Liver (tissue), 9 donors: Measurements from ENCODE around the gene WWOX. TPM values are rescaled to one million over a fixed set of nuclear protein-coding genes. Genes with fewer than 3 reads are reported as not detected.
"Not testable (repeated sequence)": the region's sequence is repeated elsewhere in the genome, so short reads cannot be mapped to it uniquely, and the experiment has no call there.

ENCODE experiments used
- DNase-seq: peaks from one replicate; pipeline ENCODE4 v3.0.0-alpha.2; 2017; ENCODE audit warnings: low spot score
- H3K27ac ChIP-seq, 2 donors: one replicate each; pipeline ENCODE4 v1.7.0; 2013; ENCODE audit warnings: inconsistent platforms in 2 of 2, low read length in 2 of 2, control low read depth in 1 of 2, low read depth in 1 of 2, mild to moderate bottlenecking in 1 of 2
- H3K27me3 ChIP-seq, 4 donors: one replicate each; pipeline versions ENCODE4 v1.6.1 to v1.7.0; 2013; ENCODE audit warnings: low read length in 3 of 4, inconsistent platforms in 1 of 4, mild to moderate bottlenecking in 1 of 4, moderate library complexity in 1 of 4; ENCODE audit not compliant: control insufficient read depth in 4 of 4, insufficient read depth in 4 of 4
- H3K36me3 ChIP-seq, 4 donors: one replicate each; pipeline versions ENCODE4 v1.6.1 to v1.7.0; 2013; ENCODE audit warnings: low read length in 3 of 4, mild to moderate bottlenecking in 3 of 4, low read depth in 1 of 4, moderate library complexity in 1 of 4; ENCODE audit not compliant: control insufficient read depth in 4 of 4, insufficient read depth in 3 of 4
- H3K4me1 ChIP-seq, 4 donors: one replicate each; pipeline versions ENCODE4 v1.6.1 to v1.7.0; 2013; ENCODE audit warnings: low read length in 3 of 4, mild to moderate bottlenecking in 3 of 4, moderate library complexity in 1 of 4; ENCODE audit not compliant: control insufficient read depth in 4 of 4, insufficient read depth in 4 of 4
- H3K4me3 ChIP-seq, 3 donors: one replicate each; pipeline versions ENCODE4 v1.6.1 to v1.7.0; 2013; ENCODE audit warnings: low read length in 3 of 3, control low read depth in 1 of 3, low read depth in 1 of 3, mild to moderate bottlenecking in 1 of 3
- H3K9ac ChIP-seq, 2 donors: one replicate each; pipeline ENCODE4 v1.7.0; 2013; ENCODE audit warnings: low read length in 2 of 2, mild to moderate bottlenecking in 2 of 2, moderate library complexity in 2 of 2, control low read depth in 1 of 2, low read depth in 1 of 2
- H3K9me3 ChIP-seq, 4 donors: one replicate each; pipeline versions ENCODE4 v1.6.1 to v1.7.0; 2013; ENCODE audit warnings: low read length in 3 of 4; ENCODE audit not compliant: control insufficient read depth in 4 of 4
- ATF3 ChIP-seq: IDR thresholded peaks from 2 replicates; pipeline ENCODE4 v1.6.1; 2016; ENCODE audit warnings: antibody characterized with exemption
- CTCF ChIP-seq: fragments of 150-350 bp; IDR thresholded peaks from 2 replicates; pipeline ENCODE4 v1.5.1; 2017; ENCODE audit warnings: improper control_type of control experiment, low read depth, low read length; ENCODE audit not compliant: missing input control
- FOXA1 ChIP-seq: IDR thresholded peaks from 2 replicates; pipeline ENCODE4 v1.6.1; 2016; ENCODE audit warnings: antibody characterized with exemption
- FOXA2 ChIP-seq: IDR thresholded peaks from 2 replicates; pipeline ENCODE4 v1.6.1; 2016; ENCODE audit warnings: antibody characterized with exemption
- GABPA ChIP-seq, 2 donors: IDR thresholded peaks in 1 of 2; conservative IDR thresholded peaks in 1 of 2; 2 replicates each; pipeline ENCODE4 v1.6.1; 2016; ENCODE audit warnings: antibody characterized with exemption in 2 of 2, mild to moderate bottlenecking in 1 of 2, moderate library complexity in 1 of 2
- HNF4A ChIP-seq, 2 donors: conservative IDR thresholded peaks; 2 replicates each; pipeline ENCODE4 v1.6.1; 2016; ENCODE audit warnings: antibody characterized with exemption in 2 of 2, mild to moderate bottlenecking in 2 of 2
- JUND ChIP-seq, 2 donors: IDR thresholded peaks; 2 replicates each; pipeline ENCODE4 v1.6.1; 2016; ENCODE audit warnings: antibody characterized with exemption in 2 of 2
- MAX ChIP-seq: IDR thresholded peaks from 2 replicates; pipeline ENCODE4 v1.6.1; 2016; ENCODE audit warnings: antibody characterized with exemption
- NR2F2 ChIP-seq: IDR thresholded peaks from 2 replicates; pipeline ENCODE4 v1.6.1; 2016; ENCODE audit warnings: antibody characterized with exemption
- RAD21 ChIP-seq, 2 donors: IDR thresholded peaks; 2 replicates each; pipeline ENCODE4 v1.6.1; 2016; ENCODE audit warnings: antibody characterized with exemption in 2 of 2, mild to moderate bottlenecking in 2 of 2
- REST ChIP-seq: IDR thresholded peaks from 2 replicates; pipeline ENCODE4 v1.6.1; 2016; ENCODE audit warnings: antibody characterized with exemption, mild to moderate bottlenecking
- RXRA ChIP-seq, 2 donors: IDR thresholded peaks; 2 replicates each; pipeline ENCODE4 v1.6.1; 2017 to 2018; ENCODE audit warnings: antibody characterized with exemption in 2 of 2, mild to moderate bottlenecking in 1 of 2
- SP1 ChIP-seq: IDR thresholded peaks from 2 replicates; pipeline ENCODE4 v1.6.1; 2018; ENCODE audit warnings: antibody characterized with exemption, mild to moderate bottlenecking
- ZBTB33 ChIP-seq: IDR thresholded peaks from 2 replicates; pipeline ENCODE4 v1.6.1; 2016; ENCODE audit warnings: antibody characterized with exemption
- WGBS: extraction: QIAGEN DNeasy Blood & Tissue Kit; methylation state at CpG from one replicate; pipeline ENCODE4 v1.1.7; 2013; 5-methylcytosine and 5-hydroxymethylcytosine counted together
- polyA plus RNA-seq, 2 donors: library from polyadenylated mRNA; stranded (reverse) in 1 of 2; unstranded in 1 of 2; fragments of 200-250 nt in 1 of 2; fragments of >200 nt in 1 of 2; fragmentation: Nextera tagmentation in 1 of 2; extraction: Ambion mirVana in 1 of 2; gene quantifications; one replicate each; pipeline versions ENCODE4 v1.2.1 to v1.2.3, GENCODE V29; 2013 to 2015
- total RNA-seq, 2 donors: library from RNA; depleted of rRNA; stranded (reverse); fragments of >200 nt; gene quantifications; one replicate each; pipeline ENCODE4 v1.2.3, GENCODE V29; 2014
- donor health status: healthy.
- donor health status: healthy.
- donor health status: healthy.
- donor health status: healthy.
- donor health status: healthy.

Gene WWOX
- total and polyA plus RNA-seq, 4 donors: 9.8 to 46.0 (median 15.3) TPM

- Histone ChIP-seq H3K4me3 (no peak overlapping the region), H3K27me3 (no peaks in the 10 kb centered on the region), H3K9me3 (peaks cover 1 to 12% (median 8%) of the 10 kb centered on the region in 4 donors), H3K9ac (no peak overlapping the region), H3K27ac (no peak overlapping the region), H3K4me1 (peaks cover 0 to 3% (median 0%) of the 10 kb centered on the region in 4 donors), H3K36me3 (no peaks in the 10 kb centered on the region)
- TF ChIP-seq GABPA (IDR thresholded peaks at IDR 0.05 in 1 of 2, conservative IDR thresholded peaks at IDR 0.05 in 1 of 2) (no peak), FOXA1 (no peak), CTCF (no peak), REST (no peak), JUND (IDR thresholded peaks at IDR 0.05) (no peak), MAX (no peak)
- 86% methylated on average over 6 of the region's 6 CpGs for WGBS
- DNase-seq: no peak
These were observed 1118.0 kb downstream of the WWOX start for GRCh38 chr16:79217375-79218011.

- peaks cover 1 to 12% (median 8%) of the 10 kb centered on the region in 4 donors for H3K9me3 ChIP-seq
- TF ChIP-seq NR2F2: no peak
- no peak for TF ChIP-seq RAD21 (IDR thresholded peaks at IDR 0.05)
- TF ChIP-seq ZBTB33: no peak
- no peak for TF ChIP-seq RXRA (IDR thresholded peaks at IDR 0.05)
- TF ChIP-seq GABPA (IDR thresholded peaks at IDR 0.05 in 1 of 2, conservative IDR thresholded peaks at IDR 0.05 in 1 of 2): no peak
- no peak for TF ChIP-seq CTCF
- no peak for TF ChIP-seq HNF4A (conservative IDR thresholded peaks at IDR 0.05)
- TF ChIP-seq SP1: no peak
- TF ChIP-seq ATF3: no peak
- TF ChIP-seq FOXA2: no peak
- no peaks in the 10 kb centered on the region for H3K36me3 ChIP-seq
- no peak overlapping the region for H3K9ac ChIP-seq
- no peak overlapping the region for H3K27ac ChIP-seq
- no peak for DNase-seq
- H3K27me3 ChIP-seq: no peaks in the 10 kb centered on the region
- no peaks in the 10 kb centered on the region for H3K4me1 ChIP-seq
- 92% methylated on average over 1 of the region's 1 CpG for WGBS
- H3K4me3 ChIP-seq: no peak overlapping the region
These were observed 1118.9 kb downstream of the WWOX start for GRCh38 chr16:79218351-79218750.

GRCh38 chr16:79225994-79226393 is 1126.5 kb downstream of the WWOX start:
- H3K36me3 ChIP-seq, DNase-seq, H3K4me1 ChIP-seq, H3K9me3 ChIP-seq, H3K4me3 ChIP-seq, H3K9ac ChIP-seq, H3K27ac ChIP-seq, H3K27me3 ChIP-seq: not testable (repeated sequence)
- WGBS: 92% methylated on average over 3 of the region's 3 CpGs
